ENCODE results near the gene TRIM9.

DNA sequence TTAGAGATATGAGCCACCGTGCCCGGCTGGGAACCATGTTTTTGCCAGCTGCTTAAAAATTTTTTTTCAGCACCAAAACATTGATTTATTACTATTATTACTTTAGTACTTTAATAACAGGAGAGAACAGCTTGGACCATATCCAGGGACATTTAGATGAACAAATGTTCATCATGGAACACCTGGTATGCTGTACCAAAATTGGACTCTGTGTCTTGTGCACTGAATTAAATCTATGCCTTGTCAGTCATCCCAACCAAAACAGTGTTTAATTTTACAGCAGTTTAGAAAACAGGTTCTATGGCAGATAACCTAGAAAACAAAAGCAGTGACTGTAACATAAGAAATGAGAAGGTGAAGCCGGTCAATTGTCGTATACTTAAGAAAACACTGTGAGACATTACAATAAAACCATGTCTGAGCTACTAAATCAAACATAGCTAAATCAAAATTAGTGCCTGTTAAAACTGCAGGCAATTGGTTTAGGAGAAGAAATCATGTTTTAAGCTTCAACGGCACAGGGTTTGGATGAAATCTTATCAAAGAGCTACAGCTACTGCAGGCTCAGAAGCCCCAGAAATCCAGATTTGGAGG is 92.4 kb downstream of the TRIM9 start:
- no peak for TF ChIP-seq JUN (IDR thresholded peaks at IDR 0.05; ENCODE audit: borderline replicate concordance, low read depth, low read length)
- no peak for TF ChIP-seq JUN (CRISPR knock-in tag; IDR thresholded peaks at IDR 0.05; ENCODE audit: borderline replicate concordance)
- TF ChIP-seq ARID3A (IDR thresholded peaks at IDR 0.05; ENCODE audit: borderline replicate concordance, low read depth, low read length), result no peak
- TF ChIP-seq ZNF263 (CRISPR knock-in tag; IDR thresholded peaks at IDR 0.05; ENCODE audit: borderline replicate concordance), result no peak
- TF ChIP-seq CHD2 (IDR thresholded peaks at IDR 0.05; ENCODE audit: low read depth, low read length), result no peak
- TF ChIP-seq MXI1 (IDR thresholded peaks at IDR 0.05; ENCODE audit: low read depth, low read length), result no peak
- TF ChIP-seq, protein P1, sequence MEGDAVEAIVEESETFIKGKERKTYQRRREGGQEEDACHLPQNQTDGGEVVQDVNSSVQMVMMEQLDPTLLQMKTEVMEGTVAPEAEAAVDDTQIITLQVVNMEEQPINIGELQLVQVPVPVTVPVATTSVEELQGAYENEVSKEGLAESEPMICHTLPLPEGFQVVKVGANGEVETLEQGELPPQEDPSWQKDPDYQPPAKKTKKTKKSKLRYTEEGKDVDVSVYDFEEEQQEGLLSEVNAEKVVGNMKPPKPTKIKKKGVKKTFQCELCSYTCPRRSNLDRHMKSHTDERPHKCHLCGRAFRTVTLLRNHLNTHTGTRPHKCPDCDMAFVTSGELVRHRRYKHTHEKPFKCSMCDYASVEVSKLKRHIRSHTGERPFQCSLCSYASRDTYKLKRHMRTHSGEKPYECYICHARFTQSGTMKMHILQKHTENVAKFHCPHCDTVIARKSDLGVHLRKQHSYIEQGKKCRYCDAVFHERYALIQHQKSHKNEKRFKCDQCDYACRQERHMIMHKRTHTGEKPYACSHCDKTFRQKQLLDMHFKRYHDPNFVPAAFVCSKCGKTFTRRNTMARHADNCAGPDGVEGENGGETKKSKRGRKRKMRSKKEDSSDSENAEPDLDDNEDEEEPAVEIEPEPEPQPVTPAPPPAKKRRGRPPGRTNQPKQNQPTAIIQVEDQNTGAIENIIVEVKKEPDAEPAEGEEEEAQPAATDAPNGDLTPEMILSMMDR (IDR thresholded peaks at IDR 0.05 in 2 of 3, conservative IDR thresholded peaks at IDR 0.05 in 1 of 3; ENCODE audit: insufficient read depth in 2 of 3, low read depth in 1 of 3, low read length in 3 of 3), result no peak
- no peak for TF ChIP-seq TSC22D4 (tag; IDR thresholded peaks at IDR 0.05)

Data from K562 (cell line).